Right ventricle myocardium superior (tissue), 1 donor: Measurements from ENCODE around the gene ZP1. TPM values are rescaled to one million over a fixed set of nuclear protein-coding genes. Genes with fewer than 3 reads are reported as not detected.
A peak's percentile ranks its signal among the peaks of the same experiment; 100 is the strongest.

Experiments used
- ATAC-seq: fragments of 200-7000 bp; cut with Tn5 transposase; one replicate; pipeline ENCODE4 v1.9.1; 2020; ENCODE audit warnings: mild to moderate bottlenecking; ENCODE audit not compliant: poor library complexity
- DNase-seq: peaks from one replicate; pipeline ENCODE4 v3.0.0-alpha.2; 2020
- intact Hi-C: fragments of 100-400 bp; cut with DNase I; formaldehyde crosslinking; loops from one replicate; pipeline ENCODE4 v1.11.2; 2022
- total RNA-seq: library from RNA; stranded (reverse); fragmentation: NEBNext Ultra II Directional; extraction: Animal tissue kit (Norgen Biotek cat#: 25700); gene quantifications from one replicate; pipeline ENCODE4 v1.2.1, GENCODE V29; 2021
- donor health status: DM: no; HTN: yes; CAD: no; lungs with severe emphysema.

ZP1 gene
- total RNA-seq, 1 donor from 2014 or later: not detected

DNA sequence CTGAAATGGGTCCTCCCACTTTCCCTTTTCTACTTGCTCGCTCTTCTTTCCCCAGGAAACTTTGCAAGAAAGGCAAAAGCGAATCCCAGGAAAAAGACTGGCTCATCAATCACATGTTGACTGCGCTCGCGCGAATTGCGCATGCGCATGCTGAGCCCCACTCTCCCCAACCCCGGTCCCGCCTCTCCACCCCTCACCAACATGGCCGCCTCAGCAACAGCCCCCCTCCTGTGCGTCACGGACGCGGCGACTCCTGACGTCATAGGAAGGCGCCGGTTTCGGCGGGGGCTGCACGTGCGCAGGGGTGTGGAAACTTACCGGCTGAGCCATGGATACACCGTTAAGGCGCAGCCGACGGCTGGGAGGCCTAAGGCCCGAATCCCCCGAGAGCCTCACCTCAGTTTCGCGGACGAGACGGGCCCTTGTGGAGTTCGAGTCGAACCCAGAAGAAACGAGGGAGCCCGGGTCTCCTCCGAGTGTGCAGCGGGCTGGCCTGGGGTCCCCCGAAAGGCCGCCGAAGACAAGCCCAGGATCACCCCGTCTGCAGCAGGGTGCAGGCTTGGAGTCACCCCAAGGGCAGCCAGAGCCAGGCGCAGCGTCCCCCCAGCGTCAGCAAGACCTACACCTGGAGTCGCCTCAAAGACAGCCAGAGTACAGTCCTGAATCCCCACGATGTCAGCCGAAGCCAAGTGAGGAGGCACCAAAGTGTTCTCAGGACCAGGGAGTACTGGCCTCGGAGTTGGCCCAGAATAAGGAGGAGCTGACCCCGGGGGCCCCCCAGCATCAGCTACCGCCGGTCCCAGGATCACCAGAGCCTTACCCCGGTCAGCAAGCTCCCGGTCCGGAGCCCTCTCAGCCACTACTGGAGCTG lies 25.3 kb upstream of the ZP1 start, which contains the start of gene CCDC86:
Gene CCDC86 (plus strand): TSS at position 317 of the 871 bp plus-strand sequence. CDS start 12 bp downstream, at position 329.
- ATAC-seq: peak; percentile 97
- DNase-seq: peak; percentile 98
- intact Hi-C loops: loop anchor here (5.0 kb wide), 1 partner anchor 35 kb away; no protein-coding TSS in a partner anchor

DNA sequence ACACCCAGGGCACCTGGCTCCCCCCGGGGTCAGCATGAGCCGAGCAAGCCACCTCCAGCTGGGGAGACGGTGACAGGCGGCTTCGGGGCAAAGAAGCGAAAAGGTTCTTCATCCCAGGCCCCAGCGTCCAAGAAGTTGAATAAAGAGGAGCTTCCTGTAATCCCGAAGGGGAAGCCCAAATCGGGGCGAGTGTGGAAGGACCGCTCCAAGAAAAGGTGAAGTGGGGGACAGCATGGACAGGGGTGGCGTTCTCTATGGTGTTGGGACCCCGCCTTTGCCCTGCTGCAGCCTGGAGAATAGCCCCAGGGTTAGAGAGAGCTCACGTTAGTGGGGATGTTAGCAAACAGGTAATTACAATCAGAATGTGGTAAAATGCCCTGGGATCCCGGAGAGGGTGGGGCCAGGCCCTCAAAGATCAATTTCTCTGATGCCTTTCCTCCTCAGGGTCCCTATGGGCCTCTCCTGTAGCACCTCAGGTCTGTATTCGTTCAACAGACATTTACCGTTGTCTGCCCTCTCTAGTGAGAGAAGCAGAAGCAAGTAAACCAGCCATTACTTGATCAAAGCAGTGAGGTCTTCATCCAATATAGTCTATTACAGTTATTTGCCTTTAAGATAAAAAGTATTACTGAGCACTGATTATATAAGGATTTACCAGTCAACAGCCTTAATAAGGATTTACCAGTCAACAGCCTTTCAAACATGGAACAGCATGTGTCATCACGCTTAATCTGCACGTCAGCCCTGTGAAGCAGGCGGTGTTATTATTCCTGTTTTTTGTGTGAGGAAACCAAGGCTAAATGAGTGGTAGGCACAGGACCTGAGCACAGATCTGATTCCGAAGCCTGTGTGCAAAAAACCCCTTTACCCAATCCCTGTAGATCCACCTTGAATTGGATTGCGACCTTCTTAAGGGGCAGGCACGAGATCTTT lies 24.4 kb upstream of the ZP1 start:
- no peak for DNase-seq

DNA sequence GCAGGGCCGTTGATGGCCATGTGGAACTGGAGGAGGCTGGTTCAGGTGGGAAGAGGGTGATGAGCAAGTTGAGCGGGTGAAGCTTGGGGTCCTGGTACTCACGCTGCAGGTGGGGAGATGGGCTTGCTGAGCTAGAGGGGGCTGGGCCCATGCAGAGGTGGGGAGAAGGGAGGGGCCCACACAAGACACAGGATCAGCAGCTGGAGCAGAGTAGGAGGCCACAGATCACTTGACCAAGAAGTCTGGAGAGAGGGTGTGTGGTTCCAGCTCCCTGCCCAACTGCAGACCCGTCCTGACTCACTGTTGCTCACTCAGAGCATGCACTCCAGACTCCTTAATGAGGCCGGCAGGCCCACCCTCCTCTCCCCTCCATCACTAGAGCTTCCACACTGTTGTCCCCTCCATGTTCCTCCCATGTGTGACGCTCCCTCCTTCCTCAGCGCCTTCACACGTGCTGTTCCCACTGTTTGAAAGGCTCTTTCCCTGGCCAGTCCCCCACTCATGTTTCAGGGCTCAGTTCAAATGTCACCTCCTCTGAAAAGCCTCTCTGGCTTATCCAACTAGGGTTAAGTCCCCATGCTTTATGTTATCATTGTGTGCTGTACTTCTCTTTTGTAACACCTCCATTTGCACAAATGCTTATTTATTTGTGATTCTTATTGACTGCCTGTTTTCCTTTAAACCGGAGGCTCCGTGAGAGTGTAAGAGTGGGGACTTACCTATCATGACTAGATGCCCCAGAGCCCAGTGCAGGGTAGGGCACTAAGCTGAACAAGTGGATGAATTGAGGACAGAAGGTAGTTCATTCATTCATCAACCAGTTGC lies 23.1 kb upstream of the ZP1 start:
- DNase-seq (no peak), ATAC-seq (no peak)
- intact Hi-C loops: loop anchor here (5.0 kb wide), 1 partner anchor 33 kb away; no protein-coding TSS in a partner anchor

More for the DNA sequence above, 24.4 kb upstream of the ZP1 start:
- no peak for ATAC-seq
- intact Hi-C loops: loop anchor here (5.0 kb wide), 1 partner anchor 34 kb away; no protein-coding TSS in a partner anchor

DNA sequence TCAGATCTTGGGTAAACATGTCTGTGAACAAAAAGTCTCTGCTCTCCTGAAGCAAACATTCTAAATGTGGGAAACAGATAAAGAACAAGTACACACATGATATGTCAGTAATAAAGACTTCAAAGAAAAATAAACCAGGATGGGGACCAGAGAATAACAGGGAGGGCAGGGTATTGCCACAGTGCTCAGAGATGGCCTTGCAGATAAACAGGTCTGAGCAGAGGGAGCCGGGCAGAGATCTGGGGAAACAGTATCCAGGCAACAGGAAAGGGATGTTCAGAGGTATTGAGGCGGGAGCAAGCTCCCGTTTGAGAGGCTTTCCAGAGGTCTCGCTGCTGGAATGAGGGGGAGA lies 22.5 kb upstream of the ZP1 start:
- intact Hi-C loops: loop anchor here (5.0 kb wide), 1 partner anchor 32 kb away; no protein-coding TSS in a partner anchor
- no peak for ATAC-seq
- no peak for DNase-seq

DNA sequence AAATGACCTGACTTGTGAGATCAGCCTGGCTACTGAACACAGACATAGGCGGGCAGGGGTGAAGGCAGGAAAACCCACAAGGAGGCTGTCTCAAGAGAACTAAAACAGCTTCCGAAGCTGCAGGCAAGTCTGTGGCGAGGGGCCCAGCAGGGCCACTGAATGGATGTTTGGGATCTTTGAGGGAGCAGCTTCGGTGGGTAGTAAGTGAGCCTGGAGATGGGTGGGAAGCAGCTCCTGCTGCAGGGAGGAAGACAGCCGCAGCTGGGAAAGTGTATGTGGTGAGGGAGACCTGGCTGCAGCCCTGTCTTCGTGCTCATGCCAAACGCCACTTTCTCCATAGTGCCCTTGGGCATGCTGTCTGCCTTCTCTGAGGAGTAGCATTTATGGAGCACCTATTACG lies 22.0 kb upstream of the ZP1 start:
- intact Hi-C loops: no loop called here
- no peak for ATAC-seq

GRCh38 chr11:60847281-60847680 lies 20.1 kb upstream of the ZP1 start:
- no peak for ATAC-seq
- DNase-seq: no peak
- intact Hi-C loops: no loop called here

More for the DNA sequence above, 22.0 kb upstream of the ZP1 start:
- DNase-seq: no peak

- DNase-seq (no peak), ATAC-seq (no peak)
- intact Hi-C loops: no loop called here
These were observed 19.4 kb upstream of the ZP1 start for GRCh38 chr11:60847896-60848295.

- intact Hi-C loops: no loop called here
- ATAC-seq (no peak), DNase-seq (no peak)
These were observed 18.6 kb upstream of the ZP1 start for GRCh38 chr11:60848714-60849151.

- intact Hi-C loops: no loop called here
- ATAC-seq (no peak), DNase-seq (no peak)
These were observed 17.5 kb upstream of the ZP1 start for GRCh38 chr11:60849641-60850520.

DNA sequence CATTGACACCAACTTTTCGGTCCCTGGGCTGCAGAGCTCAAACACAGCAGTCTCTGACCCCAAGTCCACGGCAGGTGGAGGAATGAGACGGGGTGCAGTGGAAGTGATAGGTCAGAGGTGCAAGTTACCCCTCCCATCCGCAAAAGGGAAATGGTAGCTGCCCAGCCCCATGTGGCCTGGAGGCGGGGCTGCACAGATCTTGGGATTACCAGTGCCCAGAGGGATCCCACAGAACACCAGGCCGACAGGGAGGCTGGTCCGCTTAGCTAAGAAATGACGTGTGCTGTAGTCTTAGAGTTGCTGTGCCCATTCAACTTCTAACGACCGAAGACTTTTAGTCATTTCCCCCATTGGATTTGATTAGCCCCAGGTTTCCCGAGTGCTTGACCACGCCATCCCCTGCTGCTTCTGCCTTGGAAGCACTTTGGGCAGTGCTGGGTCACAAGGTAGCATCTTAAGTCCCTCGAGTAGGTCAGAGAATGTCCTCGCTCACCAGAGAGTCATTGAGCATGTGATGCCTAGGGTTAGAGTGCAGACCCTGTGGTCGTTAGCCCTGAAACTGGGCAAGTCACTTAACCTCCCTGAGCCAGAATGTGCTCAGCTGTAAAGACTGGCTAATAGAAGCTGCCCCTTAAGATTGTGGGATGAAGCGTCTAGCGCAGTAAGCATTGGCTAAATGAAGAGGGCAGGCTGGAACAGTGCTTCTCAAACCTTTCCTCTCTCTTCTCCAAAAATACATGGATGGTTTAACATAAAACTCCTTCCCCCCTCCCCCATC lies 15.8 kb upstream of the ZP1 start:
- no peak for DNase-seq
- no peak for ATAC-seq
- intact Hi-C loops: no loop called here

DNA sequence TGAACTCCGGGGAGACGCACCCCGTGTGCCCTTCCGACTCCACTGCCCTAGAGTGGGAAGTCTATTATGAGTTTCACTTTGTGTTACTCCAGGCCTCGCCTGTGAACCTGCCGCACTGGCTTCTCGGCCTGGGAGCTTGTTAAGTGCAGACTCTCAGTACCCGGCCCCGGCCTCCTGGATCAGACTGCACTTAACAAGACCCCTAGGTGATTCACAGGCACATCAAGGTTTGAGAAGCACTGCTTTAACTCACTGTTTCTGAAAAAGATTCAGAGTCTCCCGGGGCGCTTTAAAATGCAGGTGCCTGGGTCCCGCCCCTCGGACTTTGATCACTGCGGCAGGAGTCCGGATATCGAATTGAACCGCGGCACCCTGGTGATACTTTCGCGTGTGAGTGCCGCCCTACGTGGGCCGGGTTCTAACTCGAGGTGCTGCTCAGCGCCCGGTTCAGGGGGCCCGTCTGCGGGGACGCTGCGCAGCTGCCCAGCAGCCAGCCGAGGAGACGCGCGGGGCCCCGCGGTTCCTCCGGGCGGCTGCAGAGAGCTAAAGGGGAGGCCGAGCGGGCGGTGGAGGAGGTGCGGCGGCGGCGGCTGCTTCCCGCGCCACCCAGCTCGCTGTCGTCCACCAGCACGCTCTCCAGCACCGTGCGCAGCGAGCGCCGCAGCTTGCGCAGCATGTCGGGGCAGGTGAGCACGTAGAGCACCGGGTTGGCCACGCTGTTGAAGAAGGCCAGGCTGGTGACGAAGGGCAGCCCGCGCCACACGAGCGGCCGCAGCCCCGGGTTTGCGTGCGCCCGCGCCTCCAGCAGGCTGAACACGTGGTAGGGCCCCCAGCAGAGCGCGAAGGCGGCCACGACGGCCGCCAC lies 15.0 kb upstream of the ZP1 start:
- intact Hi-C loops: no loop called here
- ATAC-seq (no peak), DNase-seq (no peak)

DNA sequence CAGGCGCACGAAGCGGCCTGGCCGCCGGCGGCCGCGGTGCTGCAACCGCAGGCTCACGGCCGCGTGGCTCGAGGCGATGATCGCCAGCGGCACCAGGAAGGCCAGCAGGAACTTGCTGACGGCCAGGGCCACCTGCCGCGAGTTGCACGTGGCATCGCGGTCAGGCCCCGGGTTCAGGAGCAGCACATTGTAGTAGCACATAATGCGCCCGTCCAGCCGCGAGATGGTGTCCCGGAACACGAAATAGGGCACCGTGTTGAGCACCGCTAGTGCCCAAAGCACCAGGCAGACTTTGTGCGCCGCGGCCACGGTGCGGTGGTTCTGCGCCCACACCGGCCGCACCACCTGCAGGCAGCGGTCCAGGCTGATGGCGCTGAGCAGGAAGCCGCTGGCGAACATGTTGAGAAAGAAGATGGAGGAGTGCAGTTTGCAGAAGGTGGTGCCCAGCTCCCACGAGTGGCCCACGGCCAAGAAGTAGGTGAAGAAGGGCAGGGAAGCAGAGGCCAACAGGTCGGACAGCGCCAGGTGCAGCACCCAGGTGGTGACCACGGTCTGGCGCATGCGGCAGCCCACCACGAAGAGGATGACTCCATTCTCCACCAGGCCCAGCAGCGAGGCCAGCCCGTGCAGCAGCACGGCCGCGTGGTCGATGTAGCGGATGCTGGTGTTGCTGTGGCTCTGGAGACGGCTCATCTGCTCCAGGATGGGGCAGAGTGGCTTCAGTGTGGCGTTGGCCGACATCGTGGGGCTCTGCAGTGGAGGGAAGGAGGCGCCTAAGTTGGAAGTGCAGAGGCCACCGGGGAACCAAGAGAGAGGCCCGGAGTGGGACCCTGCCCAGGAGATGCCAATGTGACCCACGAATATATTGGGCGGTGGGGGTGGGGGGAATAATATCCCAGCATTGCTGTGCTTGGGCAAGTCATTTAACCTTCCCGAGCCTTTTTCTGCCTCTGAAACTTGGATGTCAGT lies 14.1 kb upstream of the ZP1 start:
- intact Hi-C loops: no loop called here
- ATAC-seq (no peak), DNase-seq (no peak)

DNA sequence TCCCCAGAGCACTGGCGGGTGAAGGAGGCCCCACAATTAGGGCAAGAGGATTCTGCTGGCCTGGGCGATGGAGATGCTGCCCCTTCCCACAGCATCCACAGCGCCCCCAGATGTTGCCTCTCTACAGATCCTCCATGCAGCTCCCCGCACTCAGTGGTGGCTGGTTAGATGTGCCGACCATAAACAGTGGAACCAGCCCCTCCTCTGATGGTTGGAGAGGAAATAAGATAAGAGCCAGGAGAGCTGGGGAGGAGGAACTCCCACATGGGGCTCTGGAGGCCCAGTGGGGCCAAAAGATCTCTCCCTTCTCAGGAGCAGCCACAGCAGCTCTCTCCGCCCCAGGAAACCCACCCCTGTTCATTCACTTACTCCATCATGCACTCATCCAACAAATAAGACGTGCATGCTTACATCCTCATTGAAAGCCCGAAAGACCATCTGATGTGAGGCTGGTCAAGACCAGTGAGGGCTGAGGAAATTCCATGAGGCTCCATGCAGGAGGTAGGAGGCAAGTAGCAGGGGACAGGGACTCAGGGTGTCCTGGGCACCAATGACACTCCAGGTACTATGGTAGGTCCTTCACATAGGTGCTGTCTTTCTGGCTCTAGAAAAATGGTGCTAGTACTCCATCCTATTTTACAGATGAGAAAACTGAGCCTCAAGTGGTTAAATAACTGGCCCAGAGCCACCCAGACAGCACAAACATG lies 13.0 kb upstream of the ZP1 start:
- no peak for ATAC-seq
- intact Hi-C loops: no loop called here
- DNase-seq: no peak
